ENCODE data around the gene SMARCAD1.

Gene SMARCAD1

DNA sequence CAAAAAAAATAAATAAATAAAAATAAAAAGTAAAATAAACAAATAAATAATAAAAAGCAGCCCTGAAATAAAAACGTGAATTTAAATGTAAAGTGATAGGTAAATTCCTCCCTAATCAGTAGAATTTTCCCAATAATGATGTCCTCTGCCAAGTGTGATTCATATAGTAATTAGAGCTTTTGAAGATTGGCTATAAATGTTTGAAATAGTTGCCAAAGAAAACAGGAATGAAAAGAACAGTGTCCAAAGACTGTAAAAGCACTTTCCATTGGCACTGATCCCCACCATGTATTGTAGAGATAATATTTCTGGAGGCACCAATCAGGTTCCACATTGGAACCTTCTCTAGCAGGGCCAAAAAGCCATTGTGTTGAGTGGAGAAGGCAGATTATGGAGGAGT is 25.9 kb upstream of the SMARCAD1 start:
- DNase-seq (ENCODE audit: low read depth) = no peak
- no peak overlapping the region for H3K4me3 ChIP-seq (ENCODE audit: low read depth, low read length)

DNA sequence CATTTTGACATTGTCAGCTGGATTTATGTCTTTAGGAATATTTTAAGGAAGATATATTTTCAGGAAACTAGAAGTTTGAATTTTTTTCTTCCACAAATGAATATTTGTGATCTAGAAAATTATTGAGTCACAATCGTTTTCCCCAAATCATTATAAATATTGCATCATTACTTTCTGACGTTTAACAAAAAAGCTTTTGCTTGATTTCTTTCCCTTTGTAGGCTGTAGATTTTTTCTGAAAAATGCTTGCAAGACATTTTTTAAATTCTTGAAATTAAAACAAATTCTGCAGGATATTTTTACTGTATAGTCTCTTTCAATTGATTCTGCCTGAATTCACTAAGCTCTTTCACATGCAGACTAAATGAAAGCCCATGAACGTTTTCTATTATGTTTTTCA is 4.9 kb upstream of the SMARCAD1 start:
- no peak overlapping the region for H3K4me3 ChIP-seq (ENCODE audit: low read depth, low read length)
- TF ChIP-seq MYC (IDR thresholded peaks at IDR 0.05; ENCODE audit: low read depth, low read length) = no peak
- TF ChIP-seq, protein P1, sequence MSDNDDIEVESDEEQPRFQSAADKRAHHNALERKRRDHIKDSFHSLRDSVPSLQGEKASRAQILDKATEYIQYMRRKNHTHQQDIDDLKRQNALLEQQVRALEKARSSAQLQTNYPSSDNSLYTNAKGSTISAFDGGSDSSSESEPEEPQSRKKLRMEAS (IDR thresholded peaks at IDR 0.05; ENCODE audit: low read depth, low read length) = no peak
- TF ChIP-seq POLR2A (IDR thresholded peaks at IDR 0.05; ENCODE audit: extremely low read depth, insufficient read length) = no peak
- no peak for DNase-seq (ENCODE audit: low read depth)

More for the DNA sequence above, 25.9 kb upstream of the SMARCAD1 start:
- TF ChIP-seq, protein P1 (IDR thresholded peaks at IDR 0.05; ENCODE audit: low read depth, low read length) = no peak
- TF ChIP-seq CTCF (IDR thresholded peaks at IDR 0.05; ENCODE audit: low read depth, low read length) = no peak
- no peak for TF ChIP-seq MYC (IDR thresholded peaks at IDR 0.05; ENCODE audit: low read depth, low read length)
- no peak for TF ChIP-seq POLR2A (IDR thresholded peaks at IDR 0.05; ENCODE audit: extremely low read depth, insufficient read length)

DNA sequence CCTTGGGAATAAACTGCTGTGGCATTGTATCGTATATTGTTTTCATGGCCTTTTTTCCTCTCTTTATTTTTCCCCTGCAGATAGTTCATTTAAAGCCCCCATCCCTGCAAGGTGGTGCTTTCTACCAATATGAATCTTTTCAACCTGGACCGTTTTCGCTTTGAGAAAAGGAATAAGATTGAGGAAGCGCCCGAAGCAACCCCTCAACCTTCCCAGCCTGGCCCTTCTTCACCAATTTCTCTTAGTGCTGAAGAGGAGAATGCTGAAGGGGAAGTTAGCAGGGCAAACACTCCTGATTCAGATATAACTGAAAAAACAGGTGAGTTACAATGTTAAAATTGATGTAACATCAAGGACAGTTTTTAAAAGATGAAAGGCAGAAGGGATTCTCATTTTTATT is 601 bp downstream of the SMARCAD1 start:
- TF ChIP-seq CTCF (IDR thresholded peaks at IDR 0.05; ENCODE audit: low read depth, low read length) (no peak), MYC (IDR thresholded peaks at IDR 0.05; ENCODE audit: low read depth, low read length) (no peak), POLR2A (IDR thresholded peaks at IDR 0.05; ENCODE audit: extremely low read depth, insufficient read length) (no peak)
- TF ChIP-seq, protein P1 (IDR thresholded peaks at IDR 0.05; ENCODE audit: low read depth, low read length) = no peak
- peak overlapping the region; percentile 93 for H3K4me3 ChIP-seq (ENCODE audit: low read depth, low read length)
- DNase-seq (ENCODE audit: low read depth) = peak; percentile 39

DNA sequence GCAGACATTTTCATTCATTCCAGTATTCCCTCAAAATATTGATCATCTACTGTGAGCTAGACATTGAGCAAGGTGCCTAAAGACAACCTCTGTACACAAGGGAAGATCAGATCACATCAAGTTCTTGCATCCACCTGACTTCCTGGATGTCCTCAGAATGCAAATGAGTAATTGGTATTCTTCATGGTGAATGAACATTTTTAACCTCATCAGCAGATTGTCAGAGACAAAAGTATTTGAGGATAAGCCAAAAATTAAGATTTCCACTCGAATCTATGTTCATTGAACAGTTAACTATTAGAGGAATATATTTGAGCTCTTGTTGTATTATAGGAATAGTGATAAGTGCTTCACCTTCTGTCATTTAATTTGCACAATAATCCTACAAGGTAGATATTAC is 1.3 kb downstream of the SMARCAD1 start:
- DNase-seq (ENCODE audit: low read depth) = peak; percentile 1
- no peak for TF ChIP-seq CTCF (IDR thresholded peaks at IDR 0.05; ENCODE audit: low read depth, low read length)
- no peak for TF ChIP-seq POLR2A (IDR thresholded peaks at IDR 0.05; ENCODE audit: extremely low read depth, insufficient read length)
- TF ChIP-seq, protein P1 (IDR thresholded peaks at IDR 0.05; ENCODE audit: low read depth, low read length) = no peak
- no peak for TF ChIP-seq MYC (IDR thresholded peaks at IDR 0.05; ENCODE audit: low read depth, low read length)
- H3K4me3 ChIP-seq (ENCODE audit: low read depth, low read length) = peak overlapping the region; percentile 93

DNA sequence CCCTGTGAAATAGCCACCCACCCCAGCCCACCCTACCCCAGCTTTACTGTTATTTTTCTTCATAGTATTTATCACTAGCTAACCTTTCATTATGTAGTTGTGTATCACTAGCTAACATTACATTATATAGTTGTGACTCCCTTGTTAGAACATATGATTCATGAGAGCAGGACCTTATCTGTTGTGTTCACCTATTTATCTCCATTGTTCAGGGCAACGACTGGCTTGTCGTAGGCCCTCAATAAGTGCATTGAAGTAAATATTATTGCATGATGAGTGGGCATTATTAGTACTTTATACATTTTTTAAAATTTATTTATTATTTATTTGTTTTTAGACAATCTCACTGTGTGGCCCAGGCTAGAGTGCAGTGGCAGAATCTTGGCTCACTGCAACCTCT is 4.2 kb downstream of the SMARCAD1 start:
- H3K4me3 ChIP-seq (ENCODE audit: low read depth, low read length) = no peak overlapping the region
- TF ChIP-seq, protein P1 (IDR thresholded peaks at IDR 0.05; ENCODE audit: low read depth, low read length) = no peak
- no peak for TF ChIP-seq POLR2A (IDR thresholded peaks at IDR 0.05; ENCODE audit: extremely low read depth, insufficient read length)
- TF ChIP-seq CTCF (IDR thresholded peaks at IDR 0.05; ENCODE audit: low read depth, low read length) = no peak
- TF ChIP-seq MYC (IDR thresholded peaks at IDR 0.05; ENCODE audit: low read depth, low read length) = no peak
- no peak for DNase-seq (ENCODE audit: low read depth)

DNA sequence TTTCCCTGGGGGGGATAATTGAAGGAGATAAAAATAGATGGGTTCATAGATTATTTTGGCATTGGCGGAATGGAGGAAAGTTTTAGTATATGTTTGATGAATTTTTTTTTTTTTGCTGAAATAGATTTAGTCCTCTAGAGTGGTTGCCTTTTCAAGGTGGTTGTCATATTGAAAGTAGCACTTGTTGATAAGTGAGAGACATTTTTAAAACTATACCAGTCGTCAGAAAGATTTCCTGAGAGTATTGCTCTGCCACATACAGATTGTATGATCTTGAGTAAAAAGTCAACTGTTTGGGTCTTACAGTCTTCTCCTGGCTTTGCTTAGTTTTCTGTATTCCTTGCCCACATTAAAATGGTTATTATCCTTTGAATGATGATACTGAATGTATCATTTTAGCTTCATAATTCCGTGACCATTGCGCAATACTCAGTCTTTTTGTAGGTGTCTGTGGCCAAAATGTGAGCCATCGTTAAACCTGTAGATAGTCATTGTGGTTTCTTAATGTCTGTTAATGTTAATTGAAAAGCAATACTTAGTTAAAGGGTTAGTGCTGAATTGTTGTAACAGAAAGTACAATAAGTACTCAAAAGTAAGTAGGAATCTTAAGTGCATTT is 7.1 kb downstream of the SMARCAD1 start:
- no peak overlapping the region for H3K4me3 ChIP-seq (ENCODE audit: low read depth, low read length)
- DNase-seq (ENCODE audit: low read depth) = peak; percentile 4
- TF ChIP-seq, protein P1 (IDR thresholded peaks at IDR 0.05; ENCODE audit: low read depth, low read length) = no peak
- TF ChIP-seq CTCF (IDR thresholded peaks at IDR 0.05; ENCODE audit: low read depth, low read length) = no peak
- no peak for TF ChIP-seq MYC (IDR thresholded peaks at IDR 0.05; ENCODE audit: low read depth, low read length)
- TF ChIP-seq POLR2A (IDR thresholded peaks at IDR 0.05; ENCODE audit: extremely low read depth, insufficient read length) = no peak

Data from NB4 (cell line).